WTC11 (cell line): ENCODE data around the gene TFDP1. TPM values are rescaled to one million over a fixed set of nuclear protein-coding genes. Genes with fewer than 3 reads are reported as not detected.
"Not testable (repeated sequence)": the region's sequence is repeated elsewhere in the genome, so short reads cannot be mapped to it uniquely, and the experiment has no call there.

Source experiments
- ATAC-seq: fragments of 200-7000 bp; cut with Tn5 transposase; 2 replicates; pipeline ENCODE4 v1.10.0; 2021; ENCODE audit warnings: mild to moderate bottlenecking, moderate library complexity
- CTCF ChIA-PET: fragments of 300-600 bp; sonication (Branson Sonifier 250); formaldehyde crosslinking; loops from one replicate; lab custom pipeline; 2021; ENCODE audit warnings: antibody characterized with exemption; lab: Charles Lee
- POLR2A ChIA-PET: fragments of 350-600 bp; sonication (Branson Sonifier 250); formaldehyde crosslinking; loops from one replicate; lab custom pipeline; 2021; ENCODE audit warnings: antibody characterized with exemption; lab: Charles Lee
- DNase-seq: peaks from one replicate; pipeline ENCODE4 v3.0.0; 2021; ENCODE audit warnings: low spot score
- H3K27ac Mint-ChIP-seq: 2 replicates; pipeline ENCODE4 v1.8.0; 2021; ENCODE audit warnings: mixed read lengths
- H3K27me3 Mint-ChIP-seq: 2 replicates; pipeline ENCODE4 v1.8.0; 2021; ENCODE audit warnings: low read depth, mild to moderate bottlenecking, moderate library complexity, mixed read lengths
- H3K36me3 Mint-ChIP-seq: 2 replicates; pipeline ENCODE4 v1.8.0; 2021; ENCODE audit warnings: mixed read lengths
- H3K4me1 Mint-ChIP-seq: 2 replicates; pipeline ENCODE4 v1.8.0; 2022; ENCODE audit warnings: mixed read lengths
- H3K4me3 Mint-ChIP-seq: 2 replicates; pipeline ENCODE4 v1.8.0; 2021; ENCODE audit warnings: mild to moderate bottlenecking, moderate library complexity, mixed read lengths
- H3K9me3 Mint-ChIP-seq: 2 replicates; pipeline ENCODE4 v1.8.0; 2021; ENCODE audit warnings: mixed read lengths
- CBFB ChIP-seq: sonication (generic); formaldehyde crosslinking; IDR thresholded peaks from 2 replicates; pipeline ENCODE4 v1.8.1; 2022; ENCODE audit warnings: mild to moderate bottlenecking, low read depth, missing genetic modification reagents
- CTCF ChIP-seq: fragments of 200-600 bp; IDR thresholded peaks from 2 replicates; pipeline ENCODE4 v1.8.0; 2022; ENCODE audit warnings: antibody characterized with exemption
- ETV6 ChIP-seq: sonication (generic); formaldehyde crosslinking; IDR thresholded peaks from 2 replicates; pipeline ENCODE4 v1.8.1; 2022; ENCODE audit warnings: mild to moderate bottlenecking, missing genetic modification reagents
- FOXJ3 ChIP-seq: sonication (generic); formaldehyde crosslinking; IDR thresholded peaks from 2 replicates; pipeline ENCODE4 v1.9.0; 2021; ENCODE audit warnings: missing genetic modification reagents, mild to moderate bottlenecking, borderline replicate concordance
- HMGXB4 ChIP-seq: sonication (generic); formaldehyde crosslinking; IDR thresholded peaks from 2 replicates; pipeline ENCODE4 v1.8.1; 2023; ENCODE audit warnings: mild to moderate bottlenecking, moderate library complexity, missing genetic modification reagents
- IRF2 ChIP-seq: sonication (generic); formaldehyde crosslinking; IDR thresholded peaks from 2 replicates; pipeline ENCODE4 v1.8.0; 2022; ENCODE audit warnings: low read depth, missing genetic modification reagents, borderline replicate concordance
- KAT7 ChIP-seq: sonication (generic); formaldehyde crosslinking; IDR thresholded peaks from 2 replicates; pipeline ENCODE4 v1.8.1; 2023; ENCODE audit warnings: missing genetic modification reagents, mild to moderate bottlenecking, borderline replicate concordance
- MYBL2 ChIP-seq: sonication (generic); formaldehyde crosslinking; IDR thresholded peaks from 2 replicates; pipeline ENCODE4 v1.8.1; 2023; ENCODE audit warnings: mild to moderate bottlenecking, moderate library complexity, missing genetic modification reagents
- NR3C1 ChIP-seq: sonication (generic); formaldehyde crosslinking; conservative IDR thresholded peaks from 2 replicates; pipeline ENCODE4 v1.8.1; 2023; ENCODE audit warnings: low read depth, mild to moderate bottlenecking, missing genetic modification reagents
- RELA ChIP-seq: sonication (generic); formaldehyde crosslinking; IDR thresholded peaks from 2 replicates; pipeline ENCODE4 v1.8.1; 2022; ENCODE audit warnings: missing genetic modification reagents, mild to moderate bottlenecking, borderline replicate concordance
- SMAD3 ChIP-seq: sonication (generic); formaldehyde crosslinking; IDR thresholded peaks from 2 replicates; pipeline ENCODE4 v1.8.0; 2022; ENCODE audit warnings: missing genetic modification reagents, mild to moderate bottlenecking, borderline replicate concordance
- ZNF263 ChIP-seq: sonication (generic); formaldehyde crosslinking; IDR thresholded peaks from 2 replicates; pipeline ENCODE4 v1.8.1; 2022; ENCODE audit warnings: low read depth, mild to moderate bottlenecking, moderate library complexity, missing genetic modification reagents
- ZSCAN18 ChIP-seq: fragments of 250-450 bp; sonication (Bioruptor Pico); IDR thresholded peaks from 2 replicates; pipeline ENCODE4 v2.1.2; 2022; ENCODE audit warnings: mild to moderate bottlenecking, moderate library complexity
- total RNA-seq: library from RNA; stranded (reverse); gene quantifications from 3 replicates; pipeline ENCODE4 v1.2.3, GENCODE V29; 2021
- TF ChIP-seq, protein P1 (sequence below): sonication (generic); formaldehyde crosslinking; IDR thresholded peaks from 2 replicates; pipeline ENCODE4 v1.8.0; 2022; ENCODE audit warnings: missing genetic modification reagents
- TF ChIP-seq, protein P2 (sequence below): fragments of 250-450 bp; sonication (Bioruptor Pico); IDR thresholded peaks from 2 replicates; pipeline ENCODE4 v1.8.0; 2021; ENCODE audit warnings: mild to moderate bottlenecking

The TFDP1 gene
- total RNA-seq, 1 experiment from 2014 or later = 61.2 TPM

DNA sequence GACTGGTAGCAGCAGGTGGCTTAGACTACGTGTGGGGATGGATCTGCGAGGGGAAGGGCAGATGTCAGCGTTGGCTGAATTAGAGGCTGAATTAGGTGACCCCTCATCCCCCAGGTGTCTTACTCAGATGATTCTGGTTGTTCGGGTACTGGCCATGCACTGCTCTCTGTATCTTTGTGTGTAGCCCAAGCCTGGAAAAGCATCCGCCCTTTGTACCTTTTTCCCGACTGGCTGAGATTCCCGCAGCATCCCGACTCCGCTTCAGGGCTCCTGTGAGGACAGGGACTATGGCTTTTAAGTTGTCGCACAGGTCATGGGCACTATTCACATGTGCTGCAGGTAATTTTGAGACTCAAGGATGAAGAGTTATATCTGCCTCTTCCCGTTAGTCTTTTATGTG lies 7.2 kb downstream of the TFDP1 start (continued):
- TF ChIP-seq, protein P1, sequence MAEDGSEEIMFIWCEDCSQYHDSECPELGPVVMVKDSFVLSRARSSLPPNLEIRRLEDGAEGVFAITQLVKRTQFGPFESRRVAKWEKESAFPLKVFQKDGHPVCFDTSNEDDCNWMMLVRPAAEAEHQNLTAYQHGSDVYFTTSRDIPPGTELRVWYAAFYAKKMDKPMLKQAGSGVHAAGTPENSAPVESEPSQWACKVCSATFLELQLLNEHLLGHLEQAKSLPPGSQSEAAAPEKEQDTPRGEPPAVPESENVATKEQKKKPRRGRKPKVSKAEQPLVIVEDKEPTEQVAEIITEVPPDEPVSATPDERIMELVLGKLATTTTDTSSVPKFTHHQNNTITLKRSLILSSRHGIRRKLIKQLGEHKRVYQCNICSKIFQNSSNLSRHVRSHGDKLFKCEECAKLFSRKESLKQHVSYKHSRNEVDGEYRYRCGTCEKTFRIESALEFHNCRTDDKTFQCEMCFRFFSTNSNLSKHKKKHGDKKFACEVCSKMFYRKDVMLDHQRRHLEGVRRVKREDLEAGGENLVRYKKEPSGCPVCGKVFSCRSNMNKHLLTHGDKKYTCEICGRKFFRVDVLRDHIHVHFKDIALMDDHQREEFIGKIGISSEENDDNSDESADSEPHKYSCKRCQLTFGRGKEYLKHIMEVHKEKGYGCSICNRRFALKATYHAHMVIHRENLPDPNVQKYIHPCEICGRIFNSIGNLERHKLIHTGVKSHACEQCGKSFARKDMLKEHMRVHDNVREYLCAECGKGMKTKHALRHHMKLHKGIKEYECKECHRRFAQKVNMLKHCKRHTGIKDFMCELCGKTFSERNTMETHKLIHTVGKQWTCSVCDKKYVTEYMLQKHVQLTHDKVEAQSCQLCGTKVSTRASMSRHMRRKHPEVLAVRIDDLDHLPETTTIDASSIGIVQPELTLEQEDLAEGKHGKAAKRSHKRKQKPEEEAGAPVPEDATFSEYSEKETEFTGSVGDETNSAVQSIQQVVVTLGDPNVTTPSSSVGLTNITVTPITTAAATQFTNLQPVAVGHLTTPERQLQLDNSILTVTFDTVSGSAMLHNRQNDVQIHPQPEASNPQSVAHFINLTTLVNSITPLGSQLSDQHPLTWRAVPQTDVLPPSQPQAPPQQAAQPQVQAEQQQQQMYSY (CRISPR knock-in tag) = no peak
- no peak for TF ChIP-seq SMAD3

- no peaks in the 10 kb centered on the region for H3K4me1 Mint-ChIP-seq
- no peak overlapping the region for H3K4me3 Mint-ChIP-seq
- CTCF ChIA-PET = no interaction called here
Observed at GRCh38 chr13:113592571-113592970, 8.0 kb downstream of the TFDP1 start.

GRCh38 chr13:113594066-113594821 lies 9.7 kb downstream of the TFDP1 start:
- DNase-seq = peak; percentile 7
- H3K36me3 Mint-ChIP-seq = peaks cover 34% of the 10 kb centered on the region
- POLR2A ChIA-PET, H3K27ac Mint-ChIP-seq, ATAC-seq, H3K4me3 Mint-ChIP-seq, H3K9me3 Mint-ChIP-seq, H3K27me3 Mint-ChIP-seq, CTCF ChIA-PET, H3K4me1 Mint-ChIP-seq: not testable (repeated sequence)

More at GRCh38 chr13:113592571-113592970, 8.0 kb downstream of the TFDP1 start:
- TF ChIP-seq CTCF = no peak
- no peak for TF ChIP-seq ETV6 (CRISPR knock-in tag)
- TF ChIP-seq MYBL2 (CRISPR knock-in tag) = no peak
- no peak for TF ChIP-seq NR3C1 (CRISPR knock-in tag)
- Mint-ChIP-seq H3K27me3 (no peaks in the 10 kb centered on the region), H3K36me3 (peaks cover 36% of the 10 kb centered on the region), H3K27ac (no peak overlapping the region), H3K9me3 (no peaks in the 10 kb centered on the region)
- POLR2A ChIA-PET = no interaction called here
- no peak for ATAC-seq
- no peak for DNase-seq

DNA sequence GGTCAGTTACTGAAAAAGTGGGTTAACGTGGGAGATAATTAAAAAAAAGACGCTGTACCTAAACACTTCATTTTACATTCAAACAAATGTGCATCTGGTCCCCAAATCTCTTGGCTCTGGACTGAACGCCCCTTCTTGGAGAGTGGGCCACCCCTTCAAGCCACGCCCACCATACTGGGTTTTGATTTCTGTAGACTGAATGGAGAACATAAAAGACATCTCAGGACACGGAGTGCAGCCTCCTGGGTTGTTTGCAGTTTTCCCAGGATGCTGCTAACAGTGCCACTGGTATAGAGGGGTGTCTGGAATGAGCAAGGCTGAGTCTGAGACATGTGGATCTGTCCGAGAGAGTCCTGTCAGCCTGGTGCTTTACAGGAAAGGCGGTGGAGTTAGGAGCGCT lies 10.6 kb downstream of the TFDP1 start:
- ATAC-seq = no peak
- DNase-seq = no peak
- Mint-ChIP-seq H3K36me3 (peaks cover 39% of the 10 kb centered on the region), H3K4me3 (no peak overlapping the region), H3K27ac (no peak overlapping the region), H3K9me3 (no peaks in the 10 kb centered on the region), H3K4me1 (no peaks in the 10 kb centered on the region), H3K27me3 (no peaks in the 10 kb centered on the region)
- ChIA-PET CTCF (no interaction called here), POLR2A (no interaction called here)
- TF ChIP-seq KAT7 (no peak), FOXJ3 (CRISPR knock-in tag) (no peak), RELA (CRISPR knock-in tag) (no peak), HMGXB4 (CRISPR knock-in tag) (no peak), CBFB (no peak), IRF2 (CRISPR knock-in tag) (no peak), ZNF263 (no peak), ZSCAN18 (no peak)
- TF ChIP-seq, protein P2, sequence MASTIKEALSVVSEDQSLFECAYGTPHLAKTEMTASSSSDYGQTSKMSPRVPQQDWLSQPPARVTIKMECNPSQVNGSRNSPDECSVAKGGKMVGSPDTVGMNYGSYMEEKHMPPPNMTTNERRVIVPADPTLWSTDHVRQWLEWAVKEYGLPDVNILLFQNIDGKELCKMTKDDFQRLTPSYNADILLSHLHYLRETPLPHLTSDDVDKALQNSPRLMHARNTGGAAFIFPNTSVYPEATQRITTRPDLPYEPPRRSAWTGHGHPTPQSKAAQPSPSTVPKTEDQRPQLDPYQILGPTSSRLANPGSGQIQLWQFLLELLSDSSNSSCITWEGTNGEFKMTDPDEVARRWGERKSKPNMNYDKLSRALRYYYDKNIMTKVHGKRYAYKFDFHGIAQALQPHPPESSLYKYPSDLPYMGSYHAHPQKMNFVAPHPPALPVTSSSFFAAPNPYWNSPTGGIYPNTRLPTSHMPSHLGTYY (CRISPR knock-in tag) = no peak
